K562 (cell line): Measurements from ENCODE around the gene ADD2. TPM values are rescaled to one million over a fixed set of nuclear protein-coding genes. Genes with fewer than 3 reads are reported as not detected.

Source experiments
- E2F4 ChIP-seq: sonication (generic); formaldehyde crosslinking; IDR thresholded peaks from 2 replicates; pipeline ENCODE4 v1.8.0; 2022; ENCODE audit warnings: mild to moderate bottlenecking, low read depth, missing genetic modification reagents
- HMG20A ChIP-seq: fragments of 450-650 bp; formaldehyde crosslinking; conservative IDR thresholded peaks from 2 replicates; pipeline ENCODE4 v1.4.0; 2020; ENCODE audit warnings: mild to moderate bottlenecking, mixed read lengths
- polyA plus RNA-seq, 8 experiments: library from polyadenylated mRNA; depleted of rRNA in 4 of 8; stranded (reverse) in 5 of 8; unstranded in 3 of 8; fragments of >200 nt; fragmentation: Nextera tagmentation in 2 of 8; fragmentation: Illumina TruSeq in 1 of 8; extraction: Ambion mirVana in 2 of 8; extraction: Trizol in 1 of 8; gene quantifications; 2 replicates each; pipeline versions ENCODE4 v1.2.1 to v1.2.3, GENCODE V29; 2011 to 2014; ENCODE audit warnings: inconsistent platforms in 1 of 8, missing spikeins in 1 of 8
- total RNA-seq, 7 experiments: library from RNA; depleted of rRNA in 6 of 7; stranded (reverse); fragments of >200 nt in 6 of 7; fragmentation: Illumina TruSeq in 2 of 7; extraction: Trizol in 2 of 7; gene quantifications; 2 replicates each; pipeline versions ENCODE4 v1.2.1 to v1.2.3, GENCODE V29; 2011 to 2021; ENCODE audit warnings: low replicate concordance in 1 of 7
- TF ChIP-seq, protein P1 (sequence below), 2 experiments: fragments of 450-650 bp; formaldehyde crosslinking in 1 of 2; IDR thresholded peaks; 2 replicates each; pipeline versions ENCODE4 v1.4.0 to v1.6.1; 2014 to 2020; ENCODE audit warnings: mild to moderate bottlenecking in 2 of 2, borderline replicate concordance in 1 of 2, low read depth in 1 of 2
- TF ChIP-seq, protein P2 (sequence below), 2 experiments: fragments of 450-650 bp; IDR thresholded peaks; 2 replicates each; pipeline ENCODE4 v1.6.1; 2016; ENCODE audit warnings: mild to moderate bottlenecking in 2 of 2, borderline replicate concordance in 1 of 2, low read depth in 1 of 2, moderate library complexity in 1 of 2

The ADD2 gene
- total and polyA plus RNA-seq, 9 of the 15 experiments (the other 6 are each of a cell fraction or from before 2014, with no cell fraction given), result 3.5 to 63.0 (median 36.2) TPM

DNA sequence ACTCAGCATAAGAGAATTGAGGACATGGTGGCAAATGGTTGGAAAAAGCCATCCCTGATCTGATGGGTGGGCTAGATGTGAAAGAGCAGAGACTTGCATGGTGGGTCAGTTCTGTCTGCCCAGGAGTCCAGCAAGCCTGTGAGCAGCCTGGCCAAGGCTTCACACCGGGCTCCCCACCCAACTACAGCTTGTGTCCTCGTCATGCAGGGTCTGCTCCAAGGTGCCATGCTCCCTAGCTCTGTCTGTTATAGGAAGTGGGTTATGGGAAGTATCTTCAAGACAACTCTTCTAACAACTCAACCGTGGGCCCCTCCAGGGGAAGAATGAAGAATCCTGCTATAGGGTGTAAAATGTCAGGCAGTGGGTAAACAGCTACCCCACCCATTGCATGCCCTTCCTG lies 97.4 kb downstream of the ADD2 start (continued):
- TF ChIP-seq, protein P1, sequence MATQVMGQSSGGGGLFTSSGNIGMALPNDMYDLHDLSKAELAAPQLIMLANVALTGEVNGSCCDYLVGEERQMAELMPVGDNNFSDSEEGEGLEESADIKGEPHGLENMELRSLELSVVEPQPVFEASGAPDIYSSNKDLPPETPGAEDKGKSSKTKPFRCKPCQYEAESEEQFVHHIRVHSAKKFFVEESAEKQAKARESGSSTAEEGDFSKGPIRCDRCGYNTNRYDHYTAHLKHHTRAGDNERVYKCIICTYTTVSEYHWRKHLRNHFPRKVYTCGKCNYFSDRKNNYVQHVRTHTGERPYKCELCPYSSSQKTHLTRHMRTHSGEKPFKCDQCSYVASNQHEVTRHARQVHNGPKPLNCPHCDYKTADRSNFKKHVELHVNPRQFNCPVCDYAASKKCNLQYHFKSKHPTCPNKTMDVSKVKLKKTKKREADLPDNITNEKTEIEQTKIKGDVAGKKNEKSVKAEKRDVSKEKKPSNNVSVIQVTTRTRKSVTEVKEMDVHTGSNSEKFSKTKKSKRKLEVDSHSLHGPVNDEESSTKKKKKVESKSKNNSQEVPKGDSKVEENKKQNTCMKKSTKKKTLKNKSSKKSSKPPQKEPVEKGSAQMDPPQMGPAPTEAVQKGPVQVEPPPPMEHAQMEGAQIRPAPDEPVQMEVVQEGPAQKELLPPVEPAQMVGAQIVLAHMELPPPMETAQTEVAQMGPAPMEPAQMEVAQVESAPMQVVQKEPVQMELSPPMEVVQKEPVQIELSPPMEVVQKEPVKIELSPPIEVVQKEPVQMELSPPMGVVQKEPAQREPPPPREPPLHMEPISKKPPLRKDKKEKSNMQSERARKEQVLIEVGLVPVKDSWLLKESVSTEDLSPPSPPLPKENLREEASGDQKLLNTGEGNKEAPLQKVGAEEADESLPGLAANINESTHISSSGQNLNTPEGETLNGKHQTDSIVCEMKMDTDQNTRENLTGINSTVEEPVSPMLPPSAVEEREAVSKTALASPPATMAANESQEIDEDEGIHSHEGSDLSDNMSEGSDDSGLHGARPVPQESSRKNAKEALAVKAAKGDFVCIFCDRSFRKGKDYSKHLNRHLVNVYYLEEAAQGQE (IDR thresholded peaks at IDR 0.05; ENCODE audit: borderline replicate concordance), result no peak
- TF ChIP-seq, protein P1 (CRISPR knock-in tag; IDR thresholded peaks at IDR 0.05; ENCODE audit: low read depth), result no peak
- TF ChIP-seq E2F4 (CRISPR knock-in tag) (no peak), HMG20A (CRISPR knock-in tag) (no peak)
- TF ChIP-seq, protein P2, sequence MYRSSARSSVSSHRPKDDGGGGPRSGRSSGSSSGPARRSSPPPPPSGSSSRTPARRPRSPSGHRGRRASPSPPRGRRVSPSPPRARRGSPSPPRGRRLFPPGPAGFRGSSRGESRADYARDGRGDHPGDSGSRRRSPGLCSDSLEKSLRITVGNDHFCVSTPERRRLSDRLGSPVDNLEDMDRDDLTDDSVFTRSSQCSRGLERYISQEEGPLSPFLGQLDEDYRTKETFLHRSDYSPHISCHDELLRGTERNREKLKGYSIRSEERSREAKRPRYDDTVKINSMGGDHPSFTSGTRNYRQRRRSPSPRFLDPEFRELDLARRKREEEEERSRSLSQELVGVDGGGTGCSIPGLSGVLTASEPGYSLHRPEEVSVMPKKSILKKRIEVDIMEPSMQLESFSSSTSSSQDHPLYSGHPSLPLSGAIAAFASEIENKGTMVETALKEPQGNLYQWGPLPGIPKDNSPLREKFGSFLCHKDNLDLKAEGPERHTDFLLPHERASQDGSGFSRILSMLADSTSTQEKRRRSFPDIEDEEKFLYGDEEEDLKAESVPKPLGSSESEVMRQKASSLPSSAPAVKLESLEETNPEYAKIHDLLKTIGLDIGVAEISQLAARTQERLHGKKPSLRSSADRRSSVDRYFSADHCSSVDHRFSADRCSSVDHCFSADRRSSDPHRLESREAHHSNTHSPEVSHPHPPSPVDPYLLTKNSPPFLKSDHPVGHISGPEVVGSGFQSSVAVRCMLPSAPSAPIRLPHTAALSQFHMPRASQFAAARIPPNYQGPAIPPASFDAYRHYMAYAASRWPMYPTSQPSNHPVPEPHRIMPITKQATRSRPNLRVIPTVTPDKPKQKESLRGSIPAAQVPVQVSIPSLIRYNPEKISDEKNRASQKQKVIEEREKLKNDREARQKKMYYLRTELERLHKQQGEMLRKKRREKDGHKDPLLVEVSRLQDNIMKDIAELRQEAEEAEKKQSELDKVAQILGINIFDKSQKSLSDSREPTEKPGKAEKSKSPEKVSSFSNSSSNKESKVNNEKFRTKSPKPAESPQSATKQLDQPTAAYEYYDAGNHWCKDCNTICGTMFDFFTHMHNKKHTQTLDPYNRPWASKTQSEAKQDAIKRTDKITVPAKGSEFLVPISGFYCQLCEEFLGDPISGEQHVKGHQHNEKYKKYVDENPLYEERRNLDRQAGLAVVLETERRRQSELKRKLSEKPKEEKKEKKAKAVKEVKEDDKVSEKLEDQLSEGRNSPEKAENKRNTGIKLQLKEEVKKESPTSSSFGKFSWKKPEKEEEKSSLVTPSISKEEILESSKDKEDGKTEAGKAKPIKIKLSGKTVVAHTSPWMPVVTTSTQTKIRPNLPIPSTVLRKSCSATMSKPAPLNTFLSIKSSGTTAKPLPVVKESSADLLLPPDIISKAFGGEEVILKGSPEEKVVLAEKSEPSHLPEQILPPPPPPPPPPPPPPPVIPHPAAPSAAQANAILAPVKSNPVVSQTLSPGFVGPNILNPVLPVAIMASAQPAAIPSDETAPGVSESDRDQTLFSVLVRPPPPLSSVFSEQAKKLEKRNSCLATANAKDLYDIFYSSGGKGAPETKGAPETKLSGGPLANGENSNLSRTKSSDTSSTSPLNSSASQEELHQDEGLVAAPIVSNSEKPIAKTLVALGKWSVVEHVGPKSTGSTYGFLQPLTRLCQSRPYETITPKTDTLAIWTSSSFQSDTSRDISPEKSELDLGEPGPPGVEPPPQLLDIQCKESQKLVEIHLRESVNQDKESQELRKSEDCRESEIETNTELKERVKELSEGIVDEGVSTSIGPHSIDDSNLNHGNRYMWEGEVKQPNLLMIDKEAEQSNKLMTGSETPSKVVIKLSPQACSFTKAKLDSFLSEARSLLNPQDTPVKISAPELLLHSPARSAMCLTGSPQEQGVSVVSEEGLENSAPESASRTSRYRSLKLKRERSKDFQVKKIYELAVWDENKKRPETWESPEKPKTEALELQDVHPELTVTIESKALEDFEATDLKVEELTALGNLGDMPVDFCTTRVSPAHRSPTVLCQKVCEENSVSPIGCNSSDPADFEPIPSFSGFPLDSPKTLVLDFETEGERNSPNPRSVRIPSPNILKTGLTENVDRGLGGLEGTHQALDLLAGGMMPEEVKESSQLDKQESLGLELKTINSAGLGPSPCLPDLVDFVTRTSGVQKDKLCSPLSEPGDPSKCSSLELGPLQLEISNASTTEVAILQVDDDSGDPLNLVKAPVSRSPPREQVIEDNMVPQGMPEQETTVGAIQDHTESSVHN (IDR thresholded peaks at IDR 0.05; ENCODE audit: borderline replicate concordance in 1 of 2, low read depth in 1 of 2), result no peak
